CD4-positive, alpha-beta T cell (primary cell): ENCODE measurements around the gene IQSEC1. TPM values are rescaled to one million over a fixed set of nuclear protein-coding genes. Genes with fewer than 3 reads are reported as not detected.

ENCODE experiments used
- ATAC-seq: fragments of 200-7000 bp; cut with Tn5 transposase; one replicate; pipeline ENCODE4 v1.10.0; 2022; ENCODE audit warnings: mild to moderate bottlenecking; ENCODE audit not compliant: poor library complexity
- CTCF ChIA-PET: fragments of 350-600 bp; sonication (Branson Sonifier 250); formaldehyde crosslinking; loops from one replicate; lab custom pipeline; 2021; ENCODE audit warnings: antibody characterized with exemption, inconsistent platforms; lab: Charles Lee
- POLR2A ChIA-PET: fragments of 350-600 bp; sonication (Branson Sonifier 250); formaldehyde crosslinking; loops from one replicate; lab custom pipeline; 2021; ENCODE audit warnings: antibody characterized with exemption, inconsistent platforms; lab: Charles Lee
- DNase-seq, 14 experiments: peaks; one replicate each; pipeline ENCODE4 v3.0.0-alpha.2; 2013 to 2020; ENCODE audit warnings: mixed read lengths in 2 of 14
- H3K27ac ChIP-seq, 2 donors: one replicate each; pipeline versions ENCODE4 v1.5.1 to v1.7.0; 2013; ENCODE audit warnings: low read length in 2 of 2, low read depth in 1 of 2, mild to moderate bottlenecking in 1 of 2
- H3K27me3 ChIP-seq, 2 experiments: 1 replicate in 1 of 2; 2 replicates in 1 of 2; pipeline versions ENCODE4 v1.6.1 to v1.7.0; 2013; ENCODE audit warnings: low read length in 2 of 2, control low read depth in 1 of 2, mild to moderate bottlenecking in 1 of 2, moderate library complexity in 1 of 2; ENCODE audit not compliant: insufficient read depth in 2 of 2, control insufficient read depth in 1 of 2
- H3K36me3 ChIP-seq: one replicate; pipeline ENCODE4 v1.6.1; 2013; ENCODE audit warnings: low read length, control low read depth; ENCODE audit not compliant: insufficient read depth
- H3K4me1 ChIP-seq: one replicate; pipeline ENCODE4 v1.6.1; 2013; ENCODE audit warnings: low read length, control low read depth; ENCODE audit not compliant: insufficient read depth
- H3K4me3 ChIP-seq: one replicate; pipeline ENCODE4 v1.5.1; 2013; ENCODE audit warnings: mild to moderate bottlenecking, low read length, moderate library complexity
- H3K9me3 ChIP-seq, 2 experiments: 1 replicate in 1 of 2; 2 replicates in 1 of 2; pipeline versions ENCODE4 v1.6.1 to v1.7.0; 2013; ENCODE audit warnings: low read length in 2 of 2, mild to moderate bottlenecking in 2 of 2, control low read depth in 1 of 2, moderate library complexity in 1 of 2; ENCODE audit not compliant: control insufficient read depth in 1 of 2, insufficient read depth in 1 of 2
- H3K27ac Mint-ChIP-seq: one replicate; pipeline ENCODE4 v1.8.0; 2020; ENCODE audit warnings: mixed read lengths
- H3K27me3 Mint-ChIP-seq: one replicate; pipeline ENCODE4 v1.8.0; 2021; ENCODE audit warnings: mixed read lengths
- H3K36me3 Mint-ChIP-seq: one replicate; pipeline ENCODE4 v1.8.0; 2021; ENCODE audit warnings: low read depth, mixed read lengths
- H3K4me1 Mint-ChIP-seq: one replicate; pipeline ENCODE4 v1.8.0; 2021; ENCODE audit warnings: low read depth, mixed read lengths
- H3K4me3 Mint-ChIP-seq: one replicate; pipeline ENCODE4 v1.8.0; 2020; ENCODE audit warnings: mild to moderate bottlenecking, mixed read lengths
- H3K9me3 Mint-ChIP-seq: one replicate; pipeline ENCODE4 v1.8.0; 2020; ENCODE audit warnings: mixed read lengths
- intact Hi-C, 2 experiments: fragments of 100-400 bp; cut with DNase I in 1 of 2; cut with micrococcal nuclease in 1 of 2; formaldehyde crosslinking; loops; one replicate each; pipeline versions ENCODE4 v1.15.1 to v1.9.0; 2023 to 2025; cut with DNase I, micrococcal nuclease
- total RNA-seq, 174 experiments: library from RNA in 2 of 174; stranded (reverse) in 2 of 174; gene quantifications; one replicate each; pipeline ENCODE4 v1.2.3 and lab custom pipeline; 2021 to 2026
- TF ChIP-seq, protein P1 (sequence below): fragments of 200-600 bp; IDR thresholded peaks from one replicate; pipeline ENCODE4 v1.8.0; 2022; ENCODE audit warnings: antibody characterized with exemption, mild to moderate bottlenecking

Gene IQSEC1
- total RNA-seq, 2 experiments from 2014 or later = 102 to 108 TPM

DNA sequence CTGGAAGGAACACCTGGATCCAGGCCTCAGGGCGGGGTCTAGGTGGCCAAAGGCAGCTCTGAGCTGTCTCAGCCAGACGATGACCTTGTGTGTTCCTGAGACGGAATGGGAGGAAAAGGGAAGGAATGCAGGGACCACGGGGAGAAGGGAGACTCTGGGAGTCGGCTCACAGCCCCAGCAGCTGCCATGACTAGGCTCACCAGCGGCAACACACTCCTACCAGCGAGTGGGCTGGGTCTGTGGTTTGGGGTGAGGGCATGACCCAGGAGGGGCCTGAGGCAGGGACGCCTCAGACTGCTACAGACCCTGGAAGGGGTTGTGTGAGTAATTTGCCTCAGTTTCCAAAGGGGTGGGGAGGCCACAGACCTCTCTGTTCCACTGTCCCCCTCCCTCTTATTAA lies 19.8 kb downstream of the IQSEC1 start:
- TF ChIP-seq, protein P1, sequence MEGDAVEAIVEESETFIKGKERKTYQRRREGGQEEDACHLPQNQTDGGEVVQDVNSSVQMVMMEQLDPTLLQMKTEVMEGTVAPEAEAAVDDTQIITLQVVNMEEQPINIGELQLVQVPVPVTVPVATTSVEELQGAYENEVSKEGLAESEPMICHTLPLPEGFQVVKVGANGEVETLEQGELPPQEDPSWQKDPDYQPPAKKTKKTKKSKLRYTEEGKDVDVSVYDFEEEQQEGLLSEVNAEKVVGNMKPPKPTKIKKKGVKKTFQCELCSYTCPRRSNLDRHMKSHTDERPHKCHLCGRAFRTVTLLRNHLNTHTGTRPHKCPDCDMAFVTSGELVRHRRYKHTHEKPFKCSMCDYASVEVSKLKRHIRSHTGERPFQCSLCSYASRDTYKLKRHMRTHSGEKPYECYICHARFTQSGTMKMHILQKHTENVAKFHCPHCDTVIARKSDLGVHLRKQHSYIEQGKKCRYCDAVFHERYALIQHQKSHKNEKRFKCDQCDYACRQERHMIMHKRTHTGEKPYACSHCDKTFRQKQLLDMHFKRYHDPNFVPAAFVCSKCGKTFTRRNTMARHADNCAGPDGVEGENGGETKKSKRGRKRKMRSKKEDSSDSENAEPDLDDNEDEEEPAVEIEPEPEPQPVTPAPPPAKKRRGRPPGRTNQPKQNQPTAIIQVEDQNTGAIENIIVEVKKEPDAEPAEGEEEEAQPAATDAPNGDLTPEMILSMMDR = no peak
- POLR2A ChIA-PET = no interaction called here
- H3K4me3 ChIP-seq = no peak overlapping the region
- no peak overlapping the region for H3K27ac ChIP-seq
- peaks cover 0 to 3% of the 10 kb centered on the region in 2 experiments for H3K27me3 ChIP-seq
- H3K36me3 ChIP-seq = no peaks in the 10 kb centered on the region
- Mint-ChIP-seq H3K4me1 (no peaks in the 10 kb centered on the region), H3K9me3 (no peaks in the 10 kb centered on the region), H3K36me3 (no peaks in the 10 kb centered on the region), H3K4me3 (no peak overlapping the region), H3K27ac (no peak overlapping the region), H3K27me3 (no peaks in the 10 kb centered on the region)
- H3K9me3 ChIP-seq = no peaks in the 10 kb centered on the region
- ATAC-seq (no peak), DNase-seq (no peak)
- CTCF ChIA-PET = no interaction called here
- no peaks in the 10 kb centered on the region for H3K4me1 ChIP-seq
- intact Hi-C loops = no loop called here

DNA sequence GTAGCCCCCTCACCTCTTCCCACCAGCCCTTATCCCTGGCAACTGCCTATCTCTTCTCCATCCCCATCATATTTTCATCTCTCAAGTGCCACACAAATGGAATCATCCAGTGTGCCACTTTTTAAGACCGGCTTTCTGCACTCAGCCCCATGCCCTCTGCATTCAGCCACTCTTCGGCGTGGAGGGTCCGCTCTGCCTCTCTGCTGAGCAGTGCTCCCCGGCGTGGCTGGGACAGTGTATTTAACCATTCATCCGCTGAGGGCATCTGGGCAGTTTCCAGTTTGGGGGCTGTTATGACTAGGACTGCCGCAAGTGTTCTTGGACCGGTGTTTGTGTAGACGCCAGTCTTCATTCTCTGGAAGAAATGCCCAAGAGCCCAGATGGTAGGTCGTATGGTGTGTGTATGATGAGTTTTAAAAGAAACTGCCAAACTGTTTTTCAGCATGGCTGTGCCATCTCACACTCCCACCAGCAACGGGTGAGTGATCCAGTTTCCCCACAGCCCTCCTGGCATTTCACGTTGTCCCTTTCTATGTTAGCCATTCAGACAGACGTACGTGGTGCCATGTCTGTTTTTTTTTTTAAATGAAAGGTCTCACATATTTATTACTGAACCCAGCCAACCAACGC lies 20.9 kb downstream of the IQSEC1 start:
- Mint-ChIP-seq H3K36me3 (no peaks in the 10 kb centered on the region), H3K9me3 (no peaks in the 10 kb centered on the region), H3K27ac (no peak overlapping the region), H3K4me3 (no peak overlapping the region), H3K4me1 (no peaks in the 10 kb centered on the region), H3K27me3 (no peaks in the 10 kb centered on the region)
- DNase-seq (no peak), ATAC-seq (no peak)
- intact Hi-C loops = no loop called here
- CTCF ChIA-PET = no interaction called here
- TF ChIP-seq, protein P1 = no peak
- Histone ChIP-seq H3K36me3 (no peaks in the 10 kb centered on the region), H3K27ac (no peak overlapping the region), H3K4me1 (no peaks in the 10 kb centered on the region), H3K4me3 (no peak overlapping the region), H3K27me3 (peaks cover 0 to 3% of the 10 kb centered on the region in 2 experiments), H3K9me3 (no peaks in the 10 kb centered on the region)
- POLR2A ChIA-PET = no interaction called here

DNA sequence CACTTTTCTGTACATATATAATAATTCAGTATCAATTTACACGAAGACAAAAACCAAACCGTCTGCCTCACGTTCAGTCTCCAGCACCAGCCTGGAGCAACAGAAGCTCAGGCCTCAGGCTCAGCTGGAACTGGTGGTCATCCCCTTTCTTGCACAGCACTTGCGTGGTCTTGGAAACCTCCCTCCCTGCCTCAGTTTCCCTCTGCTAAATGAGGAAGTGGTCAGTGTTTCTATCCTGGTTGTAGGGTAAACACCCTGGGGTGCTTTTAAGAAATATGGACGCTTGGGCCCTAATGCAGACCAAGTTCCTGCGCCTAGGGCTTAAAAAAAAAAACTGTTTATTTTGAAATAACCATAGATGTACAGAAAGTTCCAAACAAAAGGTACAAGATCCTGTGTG lies 21.6 kb downstream of the IQSEC1 start:
- no peaks in the 10 kb centered on the region for H3K9me3 Mint-ChIP-seq
- intact Hi-C loops = no loop called here
- Histone ChIP-seq H3K9me3 (no peaks in the 10 kb centered on the region), H3K4me1 (peaks cover 4% of the 10 kb centered on the region), H3K27me3 (peaks cover 0 to 3% of the 10 kb centered on the region in 2 experiments), H3K36me3 (no peaks in the 10 kb centered on the region), H3K4me3 (no peak overlapping the region), H3K27ac (no peak overlapping the region)
- H3K27ac Mint-ChIP-seq = no peak overlapping the region
- TF ChIP-seq, protein P1 = no peak
- POLR2A ChIA-PET = no interaction called here
- CTCF ChIA-PET = no interaction called here
- H3K27me3 Mint-ChIP-seq = no peaks in the 10 kb centered on the region
- ATAC-seq (no peak), DNase-seq (no peak)
- H3K4me1 Mint-ChIP-seq = peaks cover 3% of the 10 kb centered on the region
- H3K36me3 Mint-ChIP-seq = no peaks in the 10 kb centered on the region
- no peak overlapping the region for H3K4me3 Mint-ChIP-seq
